Ishikawa (cell line): ENCODE data around the gene MED15.

ENCODE experiments used
- EGR1 ChIP-seq: IDR thresholded peaks from 2 replicates; pipeline ENCODE4 v1.6.1; 2012
- EP300 ChIP-seq: IDR thresholded peaks from 2 replicates; pipeline ENCODE4 v1.6.1; 2012; ENCODE audit warnings: borderline replicate concordance
- FOXM1 ChIP-seq: IDR thresholded peaks from 2 replicates; pipeline ENCODE4 v1.6.1; 2012; ENCODE audit warnings: low read depth, borderline replicate concordance
- RAD21 ChIP-seq: IDR thresholded peaks from 2 replicates; pipeline ENCODE4 v1.6.1; 2012; ENCODE audit warnings: low read depth
- TEAD4 ChIP-seq: IDR thresholded peaks from 2 replicates; pipeline ENCODE4 v1.6.1; 2012
- USF1 ChIP-seq: IDR thresholded peaks from 2 replicates; pipeline ENCODE4 v1.6.1; 2012
- YY1 ChIP-seq: IDR thresholded peaks from 2 replicates; pipeline ENCODE4 v1.6.1; 2012; ENCODE audit warnings: low read depth

- TF ChIP-seq YY1 (no peak), EP300 (no peak), TEAD4 (no peak), FOXM1 (no peak), EGR1 (no peak), RAD21 (no peak), USF1 (no peak)
These were observed 111.1 kb downstream of the MED15 start for GRCh38 chr22:20618488-20618887.
